ENCODE results near the gene TAS1R1.

TAS1R1 gene

GRCh38 chr1:6614019-6614928, 59.2 kb downstream of the TAS1R1 start:
- no peak for DNase-seq

- DNase-seq: no peak
Observed at GRCh38 chr1:6614929-6615785, 60.0 kb downstream of the TAS1R1 start.

- no peak for DNase-seq
Observed at GRCh38 chr1:6619045-6619444, 63.9 kb downstream of the TAS1R1 start.

- DNase-seq: no peak
Observed at GRCh38 chr1:6621429-6622391, 66.6 kb downstream of the TAS1R1 start.

GRCh38 chr1:6622396-6623152, 67.5 kb downstream of the TAS1R1 start:
- no peak for DNase-seq

GRCh38 chr1:6623269-6623965, 68.3 kb downstream of the TAS1R1 start:
- no peak for DNase-seq

- peak; percentile 65 for DNase-seq
Observed at GRCh38 chr1:6624710-6625583, 69.8 kb downstream of the TAS1R1 start, which contains the start of gene THAP3. THAP3 (plus strand) TSS chr1:6624868; CDS start chr1:6625219, 351 bp downstream.

GRCh38 chr1:6625584-6626149, 70.6 kb downstream of the TAS1R1 start:
- DNase-seq: no peak

GRCh38 chr1:6627031-6627430, 71.9 kb downstream of the TAS1R1 start:
- no peak for DNase-seq

- DNase-seq: no peak
Observed at GRCh38 chr1:6627841-6628545, 72.9 kb downstream of the TAS1R1 start.

- DNase-seq: no peak
Observed at GRCh38 chr1:6628971-6629479, 73.9 kb downstream of the TAS1R1 start.
